Chondrocyte (in vitro differentiated cells): Measurements from ENCODE around the gene HBG2. TPM values are rescaled to one million over a fixed set of nuclear protein-coding genes. Genes with fewer than 3 reads are reported as not detected.

Source experiments
- DNase-seq: peaks from one replicate; pipeline ENCODE4 v3.0.0; 2021; ENCODE audit warnings: mixed read lengths, low spot score
- H3K27ac Mint-ChIP-seq: one replicate; pipeline ENCODE4 v1.8.0; 2021; ENCODE audit warnings: mild to moderate bottlenecking, moderate library complexity, mixed read lengths; ENCODE audit not compliant: unreplicated experiment
- H3K27me3 Mint-ChIP-seq: 2 replicates; pipeline ENCODE4 v1.8.0; 2021; ENCODE audit warnings: low read depth, mixed read lengths
- H3K36me3 Mint-ChIP-seq: 2 replicates; pipeline ENCODE4 v1.8.0; 2021; ENCODE audit warnings: low read depth, mixed read lengths
- H3K4me1 Mint-ChIP-seq: 2 replicates; pipeline ENCODE4 v1.8.0; 2021; ENCODE audit warnings: low read depth, mild to moderate bottlenecking, mixed read lengths
- H3K4me3 Mint-ChIP-seq: one replicate; pipeline ENCODE4 v1.8.0; 2021; ENCODE audit warnings: mild to moderate bottlenecking, moderate library complexity, mixed read lengths; ENCODE audit not compliant: unreplicated experiment
- H3K9me3 Mint-ChIP-seq: 2 replicates; pipeline ENCODE4 v1.8.0; 2021; ENCODE audit warnings: low read depth, mixed read lengths
- total RNA-seq: library from RNA; stranded (reverse); gene quantifications from 3 replicates; pipeline ENCODE4 v1.2.1, GENCODE V29; 2021
- TF ChIP-seq, protein P1 (sequence below): fragments of 200-600 bp; sonication (generic); IDR thresholded peaks from 2 replicates; pipeline ENCODE4 v1.5.0; 2021; ENCODE audit warnings: antibody characterized with exemption, mild to moderate bottlenecking, moderate library complexity

The HBG2 gene
- total RNA-seq, 1 donor from 2014 or later, result not detected

GRCh38 chr11:5276697-5277096, 22.1 kb upstream of the HBG2 start:
- Mint-ChIP-seq H3K9me3 (no peaks in the 10 kb centered on the region), H3K4me1 (peaks cover 8% of the 10 kb centered on the region), H3K4me3 (no peak overlapping the region), H3K27me3 (no peaks in the 10 kb centered on the region), H3K36me3 (no peaks in the 10 kb centered on the region), H3K27ac (no peak overlapping the region)
- DNase-seq, result no peak
- TF ChIP-seq, protein P1, sequence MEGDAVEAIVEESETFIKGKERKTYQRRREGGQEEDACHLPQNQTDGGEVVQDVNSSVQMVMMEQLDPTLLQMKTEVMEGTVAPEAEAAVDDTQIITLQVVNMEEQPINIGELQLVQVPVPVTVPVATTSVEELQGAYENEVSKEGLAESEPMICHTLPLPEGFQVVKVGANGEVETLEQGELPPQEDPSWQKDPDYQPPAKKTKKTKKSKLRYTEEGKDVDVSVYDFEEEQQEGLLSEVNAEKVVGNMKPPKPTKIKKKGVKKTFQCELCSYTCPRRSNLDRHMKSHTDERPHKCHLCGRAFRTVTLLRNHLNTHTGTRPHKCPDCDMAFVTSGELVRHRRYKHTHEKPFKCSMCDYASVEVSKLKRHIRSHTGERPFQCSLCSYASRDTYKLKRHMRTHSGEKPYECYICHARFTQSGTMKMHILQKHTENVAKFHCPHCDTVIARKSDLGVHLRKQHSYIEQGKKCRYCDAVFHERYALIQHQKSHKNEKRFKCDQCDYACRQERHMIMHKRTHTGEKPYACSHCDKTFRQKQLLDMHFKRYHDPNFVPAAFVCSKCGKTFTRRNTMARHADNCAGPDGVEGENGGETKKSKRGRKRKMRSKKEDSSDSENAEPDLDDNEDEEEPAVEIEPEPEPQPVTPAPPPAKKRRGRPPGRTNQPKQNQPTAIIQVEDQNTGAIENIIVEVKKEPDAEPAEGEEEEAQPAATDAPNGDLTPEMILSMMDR, result no peak

DNA sequence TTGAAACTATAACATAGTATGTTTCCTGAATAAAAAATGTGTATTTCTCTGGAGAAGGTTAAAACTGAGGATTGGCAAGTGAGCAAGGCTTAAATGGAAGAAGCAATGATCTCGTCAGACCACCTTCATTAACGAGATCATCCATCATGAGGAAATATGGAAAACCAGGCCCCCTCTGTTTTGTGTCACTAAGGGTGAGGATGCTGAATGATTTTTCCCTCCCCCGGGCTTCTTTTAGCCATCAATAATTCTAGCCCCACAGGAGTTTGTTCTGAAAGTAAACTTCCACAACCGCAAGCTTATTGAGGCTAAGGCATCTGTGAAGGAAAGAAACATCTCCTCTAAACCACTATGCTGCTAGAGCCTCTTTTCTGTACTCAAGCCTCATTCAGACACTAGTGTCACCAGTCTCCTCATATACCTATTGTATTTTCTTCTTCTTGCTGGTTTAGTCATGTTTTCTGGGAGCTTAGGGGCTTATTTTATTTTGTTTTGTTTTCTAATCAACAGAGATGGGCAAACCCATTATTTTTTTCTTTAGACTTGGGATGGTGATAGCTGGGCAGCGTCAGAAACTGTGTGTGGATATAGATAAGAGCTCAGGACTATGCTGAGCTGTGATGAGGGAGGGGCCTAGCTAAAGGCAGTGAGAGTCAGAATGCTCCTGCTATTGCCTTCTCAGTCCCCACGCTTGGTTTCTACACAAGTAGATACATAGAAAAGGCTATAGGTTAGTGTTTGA, 21.0 kb upstream of the HBG2 start:
- Mint-ChIP-seq H3K9me3 (no peaks in the 10 kb centered on the region), H3K4me1 (peaks cover 4% of the 10 kb centered on the region), H3K27ac (no peak overlapping the region), H3K4me3 (no peak overlapping the region), H3K27me3 (no peaks in the 10 kb centered on the region), H3K36me3 (no peaks in the 10 kb centered on the region)
- no peak for DNase-seq
- TF ChIP-seq, protein P1, result no peak

DNA sequence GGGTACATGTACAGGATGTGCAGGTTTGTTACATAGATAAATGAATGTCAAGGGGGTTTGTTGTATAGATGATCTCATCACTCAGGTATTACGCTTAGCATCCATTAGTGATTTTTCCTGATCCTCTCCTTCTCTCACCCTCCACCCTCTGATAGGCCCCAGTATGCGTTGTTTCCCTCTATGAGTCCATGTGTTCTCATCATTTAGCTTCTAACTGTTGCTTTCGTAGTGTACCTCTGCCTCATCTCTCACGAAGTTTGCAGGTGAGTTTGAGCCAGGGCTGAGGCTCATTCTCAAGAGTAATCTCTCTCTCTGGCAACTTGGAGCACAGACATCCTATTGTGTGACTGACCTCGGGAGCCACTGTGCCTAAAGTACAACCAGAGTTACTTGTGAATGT, 19.8 kb upstream of the HBG2 start:
- Mint-ChIP-seq H3K4me3 (no peak overlapping the region), H3K27me3 (no peaks in the 10 kb centered on the region), H3K36me3 (no peaks in the 10 kb centered on the region), H3K27ac (no peak overlapping the region), H3K9me3 (no peaks in the 10 kb centered on the region), H3K4me1 (no peaks in the 10 kb centered on the region)
- DNase-seq, result no peak
- TF ChIP-seq, protein P1, result no peak

DNA sequence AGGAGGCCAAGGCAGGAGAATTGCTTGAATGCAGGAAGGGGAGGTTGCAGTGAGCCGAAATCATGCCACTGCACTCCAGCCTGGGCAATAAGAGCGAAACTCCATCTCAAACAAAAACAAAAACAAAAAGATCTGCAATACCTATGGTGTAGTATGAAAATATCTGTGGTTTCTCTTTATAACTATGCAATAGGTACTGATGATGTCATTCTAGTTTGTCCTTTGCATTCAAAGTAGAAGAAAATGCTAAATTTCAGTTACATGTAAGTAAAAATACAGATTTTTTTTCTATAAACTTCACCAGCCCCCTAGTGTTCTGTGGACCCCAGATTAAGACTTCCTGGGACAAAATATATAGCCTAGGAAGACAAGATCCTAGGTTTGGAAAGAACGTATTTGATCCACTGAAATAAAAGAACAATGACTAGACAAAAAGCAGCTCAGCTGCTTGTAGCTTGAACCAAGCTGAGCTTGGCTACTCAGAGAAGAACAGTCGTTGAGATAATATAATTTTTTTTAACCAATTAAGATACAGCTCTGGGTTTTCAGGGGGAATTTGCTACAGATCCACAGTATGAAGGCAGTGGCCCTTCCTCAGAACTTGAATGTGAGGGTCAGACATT, 17.9 kb upstream of the HBG2 start:
- no peak for DNase-seq
- peaks cover 8% of the 10 kb centered on the region for H3K27me3 Mint-ChIP-seq

GRCh38 chr11:5269715-5270147, 15.2 kb upstream of the HBG2 start, which contains the start of gene HBE1:
HBE1 (minus strand) TSS chr11:5269945; CDS start chr11:5269890, 55 bp downstream.
- Mint-ChIP-seq H3K36me3 (no peaks in the 10 kb centered on the region), H3K27me3 (peaks cover 29% of the 10 kb centered on the region), H3K9me3 (no peaks in the 10 kb centered on the region), H3K4me1 (no peaks in the 10 kb centered on the region), H3K27ac (no peak within 1 kb of the TSS), H3K4me3 (no peak within 1 kb of the TSS)
- no peak for DNase-seq
- TF ChIP-seq, protein P1, result no peak

More for the DNA sequence above, 17.9 kb upstream of the HBG2 start:
- H3K9me3 Mint-ChIP-seq, result no peaks in the 10 kb centered on the region
- TF ChIP-seq, protein P1, result no peak
- H3K36me3 Mint-ChIP-seq, result no peaks in the 10 kb centered on the region
- H3K27ac Mint-ChIP-seq, result no peak overlapping the region
- no peaks in the 10 kb centered on the region for H3K4me1 Mint-ChIP-seq
- no peak overlapping the region for H3K4me3 Mint-ChIP-seq
